OCI-LY1 (cell line): ENCODE measurements around the gene USP8.

ENCODE experiments used
- H2AFZ ChIP-seq: fragments of 200-600 bp; sonication (generic), shearing (Covaris generic); 2 replicates; pipeline ENCODE4 v1.6.0; 2014; ENCODE audit warnings: antibody characterized with exemption, mild to moderate bottlenecking, low read length
- H3F3A ChIP-seq: fragments of 200-600 bp; sonication (generic), shearing (Covaris generic); 2 replicates; pipeline ENCODE4 v1.6.0; 2014; ENCODE audit warnings: mild to moderate bottlenecking, antibody characterized with exemption, low read length, moderate library complexity; ENCODE audit not compliant: insufficient read depth
- H3K27ac ChIP-seq: fragments of 200-600 bp; sonication (generic); 2 replicates; pipeline ENCODE4 v1.5.1; 2014; ENCODE audit warnings: low read length, mixed run types, mild to moderate bottlenecking, low read depth; ENCODE audit not compliant: poor library complexity, severe bottlenecking
- H3K27me3 ChIP-seq: fragments of 200-600 bp; sonication (generic); 2 replicates; pipeline ENCODE4 v1.6.0; 2014; ENCODE audit warnings: antibody characterized with exemption, mild to moderate bottlenecking, low read length, moderate library complexity; ENCODE audit not compliant: insufficient read depth
- H3K36me3 ChIP-seq: fragments of 200-600 bp; sonication (generic); 2 replicates; pipeline ENCODE4 v1.6.1; 2014; ENCODE audit warnings: mild to moderate bottlenecking, antibody characterized with exemption, low read length, moderate library complexity, mixed read lengths; ENCODE audit not compliant: insufficient read depth
- H3K4me1 ChIP-seq: fragments of 200-600 bp; sonication (generic); 2 replicates; pipeline ENCODE4 v1.5.1; 2014; ENCODE audit warnings: mild to moderate bottlenecking, low read length, moderate library complexity; ENCODE audit not compliant: insufficient read depth, severe bottlenecking
- H3K4me2 ChIP-seq: fragments of 200-600 bp; sonication (generic), shearing (Covaris generic); 2 replicates; pipeline ENCODE4 v1.6.1; 2014; ENCODE audit warnings: low read length
- H3K4me3 ChIP-seq: fragments of 200-600 bp; sonication (generic); 2 replicates; pipeline ENCODE4 v1.5.1; 2014; ENCODE audit warnings: low read length, low read depth, mild to moderate bottlenecking, mixed read lengths; ENCODE audit not compliant: poor library complexity, severe bottlenecking
- H3K79me2 ChIP-seq: fragments of 200-600 bp; shearing (Covaris generic); 2 replicates; pipeline ENCODE4 v1.6.1; 2016; ENCODE audit warnings: mixed run types, low read length, mixed read lengths; ENCODE audit not compliant: insufficient read depth
- H3K9ac ChIP-seq: fragments of 200-600 bp; sonication (generic), shearing (Covaris generic); 2 replicates; pipeline ENCODE4 v1.6.1; 2014; ENCODE audit warnings: mild to moderate bottlenecking, low read length, mixed read lengths
- H3K9me2 ChIP-seq: fragments of 200-600 bp; sonication (generic), shearing (Covaris generic); 2 replicates; pipeline ENCODE4 v1.6.1; 2014; ENCODE audit warnings: low read depth, mild to moderate bottlenecking, low read length, mixed read lengths
- H3K9me3 ChIP-seq: fragments of 200-600 bp; shearing (Covaris generic); 2 replicates; pipeline ENCODE4 v1.6.1; 2014; ENCODE audit warnings: low read length, mixed read lengths
- H4K20me1 ChIP-seq: fragments of 200-600 bp; sonication (generic), shearing (Covaris generic); 2 replicates; pipeline ENCODE4 v1.6.0; 2016; ENCODE audit warnings: mild to moderate bottlenecking, low read length; ENCODE audit not compliant: insufficient read depth
- CTCF ChIP-seq: fragments of 200-600 bp; sonication (generic), shearing (Covaris generic); IDR thresholded peaks from 2 replicates; pipeline ENCODE4 v1.5.1; 2017; ENCODE audit warnings: mild to moderate bottlenecking, antibody characterized with exemption, low read length, moderate library complexity, mixed read lengths
- EZH2 ChIP-seq: fragments of 200-600 bp; sonication (generic), shearing (Covaris generic); IDR thresholded peaks from 2 replicates; pipeline ENCODE4 v1.8.0; 2017; ENCODE audit warnings: borderline replicate concordance, mixed run types, mild to moderate bottlenecking, antibody characterized with exemption, low read length, moderate library complexity, mixed read lengths

The USP8 gene

GRCh38 chr15:50411870-50412269 lies 12.3 kb upstream of the USP8 start:
- Histone ChIP-seq H3K4me1 (no peaks in the 10 kb centered on the region), H3K9ac (no peak overlapping the region), H3K9me3 (no peaks in the 10 kb centered on the region), H4K20me1 (no peaks in the 10 kb centered on the region), H3F3A (no peaks in the 10 kb centered on the region), H3K4me2 (no peak overlapping the region), H3K27me3 (no peaks in the 10 kb centered on the region), H3K9me2 (no peaks in the 10 kb centered on the region), H3K36me3 (no peaks in the 10 kb centered on the region), H2AFZ (no peak overlapping the region), H3K27ac (no peak overlapping the region), H3K79me2 (no peaks in the 10 kb centered on the region), H3K4me3 (no peak overlapping the region)
- TF ChIP-seq CTCF, result no peak
- no peak for TF ChIP-seq EZH2

- H3K79me2 ChIP-seq, result no peaks in the 10 kb centered on the region
- no peaks in the 10 kb centered on the region for H4K20me1 ChIP-seq
- no peaks in the 10 kb centered on the region for H3K9me2 ChIP-seq
- no peak overlapping the region for H3K9ac ChIP-seq
- H3K4me1 ChIP-seq, result no peaks in the 10 kb centered on the region
- no peak overlapping the region for H3K4me2 ChIP-seq
- no peak overlapping the region for H3K27ac ChIP-seq
- no peak for TF ChIP-seq EZH2
- TF ChIP-seq CTCF, result no peak
- H3K27me3 ChIP-seq, result no peaks in the 10 kb centered on the region
- no peaks in the 10 kb centered on the region for H3F3A ChIP-seq
- H3K9me3 ChIP-seq, result no peaks in the 10 kb centered on the region
- H3K4me3 ChIP-seq, result no peak overlapping the region
- no peaks in the 10 kb centered on the region for H3K36me3 ChIP-seq
- H2AFZ ChIP-seq, result no peak overlapping the region
Observed at GRCh38 chr15:50414624-50415023, 9.6 kb upstream of the USP8 start.

GRCh38 chr15:50415752-50416404 lies 8.3 kb upstream of the USP8 start:
- Histone ChIP-seq H3K9me3 (no peaks in the 10 kb centered on the region), H2AFZ (no peak overlapping the region), H3K27me3 (no peaks in the 10 kb centered on the region), H3K9me2 (no peaks in the 10 kb centered on the region), H3K79me2 (no peaks in the 10 kb centered on the region), H3K4me3 (no peak overlapping the region), H3K36me3 (no peaks in the 10 kb centered on the region), H3F3A (no peaks in the 10 kb centered on the region), H4K20me1 (no peaks in the 10 kb centered on the region), H3K27ac (no peak overlapping the region), H3K9ac (no peak overlapping the region), H3K4me2 (no peak overlapping the region), H3K4me1 (no peaks in the 10 kb centered on the region)
- TF ChIP-seq EZH2, result no peak

- no peak overlapping the region for H2AFZ ChIP-seq
- no peak overlapping the region for H3K9ac ChIP-seq
- no peaks in the 10 kb centered on the region for H4K20me1 ChIP-seq
- no peaks in the 10 kb centered on the region for H3K9me3 ChIP-seq
- no peak for TF ChIP-seq EZH2
- no peak for TF ChIP-seq CTCF
- no peak overlapping the region for H3K4me3 ChIP-seq
- H3K27ac ChIP-seq, result no peak overlapping the region
- no peaks in the 10 kb centered on the region for H3F3A ChIP-seq
- no peaks in the 10 kb centered on the region for H3K4me1 ChIP-seq
- no peaks in the 10 kb centered on the region for H3K79me2 ChIP-seq
- no peaks in the 10 kb centered on the region for H3K36me3 ChIP-seq
- no peaks in the 10 kb centered on the region for H3K9me2 ChIP-seq
- no peaks in the 10 kb centered on the region for H3K27me3 ChIP-seq
- no peak overlapping the region for H3K4me2 ChIP-seq
Observed at GRCh38 chr15:50416890-50417289, 7.3 kb upstream of the USP8 start.
